HCT116 (cell line): ENCODE data around the gene HNRNPL. TPM values are rescaled to one million over a fixed set of nuclear protein-coding genes. Genes with fewer than 3 reads are reported as not detected.

Source experiments
- ATAC-seq: fragments of 200-7000 bp; cut with Tn5 transposase; 2 replicates; pipeline ENCODE4 v1.9.1; 2020; ENCODE audit warnings: mild to moderate bottlenecking, moderate library complexity
- BruUV-seq: library from RNA; stranded (reverse); fragments of 400-500 nt; replicated peaks from 2 replicates; lab custom pipeline; 2021; lab: Mats Ljungman, UMichigan
- CTCF ChIA-PET: fragments of 300-600 bp; sonication (Branson Sonifier 250); formaldehyde crosslinking; loops from one replicate; lab custom pipeline; 2021; ENCODE audit warnings: antibody characterized with exemption; lab: Charles Lee
- POLR2A ChIA-PET: fragments of 300-600, 350-600 bp; sonication (Branson Sonifier 250); formaldehyde crosslinking; loops from one replicate; lab custom pipeline; 2021; ENCODE audit warnings: antibody characterized with exemption; lab: Charles Lee
- RAD21 ChIA-PET, 2 experiments: fragments of 300-600 bp; sonication (Branson Sonifier 250); formaldehyde crosslinking; loops; one replicate each; lab custom pipeline; 2023; ENCODE audit warnings: low total read pairs in 2 of 2; ENCODE audit not compliant: uncharacterized antibody in 2 of 2, unreplicated experiment in 2 of 2, low non-redundant PET in 1 of 2; lab: Charles Lee
- DNase-seq: peaks from one replicate; pipeline ENCODE4 v3.0.0-alpha.2; 2010; ENCODE audit warnings: low read depth, low spot score
- H2AFZ ChIP-seq: fragments of 200-600 bp; shearing (Covaris generic), sonication (generic); 2 replicates; pipeline ENCODE4 v1.6.1; 2017; ENCODE audit warnings: low read depth, mixed run types, mixed read lengths, antibody characterized with exemption, low read length; ENCODE audit not compliant: poor library complexity, severe bottlenecking
- H3K27ac ChIP-seq: 2 replicates; pipeline ENCODE4 v1.5.1; 2012; ENCODE audit warnings: low read depth, low read length
- H3K27me3 ChIP-seq: fragments of 200-600 bp; sonication (generic); 2 replicates; pipeline ENCODE4 v1.6.1; 2016; ENCODE audit warnings: mixed run types, low read length, mixed read lengths; ENCODE audit not compliant: insufficient read depth
- H3K36me3 ChIP-seq, 2 experiments: fragments of 200-500 bp in 1 of 2; fragments of 200-600 bp in 1 of 2; sonication (Bioruptor generic) in 1 of 2; sonication (generic) in 1 of 2; 2 replicates each; pipeline versions ENCODE4 v1.5.1 to v1.6.1; 2014 to 2016; ENCODE audit warnings: low read length in 2 of 2, inconsistent platforms in 1 of 2, mixed read lengths in 1 of 2, mixed run types in 1 of 2; ENCODE audit not compliant: insufficient read depth in 2 of 2, control insufficient read depth in 1 of 2
- H3K4me1 ChIP-seq, 2 experiments: fragments of 200-600 bp in 1 of 2; sonication (generic) in 1 of 2; 2 replicates each; pipeline versions ENCODE4 v1.5.1 to v1.6.1; 2012 to 2017; ENCODE audit warnings: low read length in 2 of 2, inconsistent platforms in 1 of 2, mild to moderate bottlenecking in 1 of 2, mixed read lengths in 1 of 2, mixed run types in 1 of 2, moderate library complexity in 1 of 2; ENCODE audit not compliant: insufficient read depth in 2 of 2, control insufficient read depth in 1 of 2
- H3K4me2 ChIP-seq: fragments of 200-600 bp; sonication (generic); 2 replicates; pipeline ENCODE4 v1.6.1; 2017; ENCODE audit warnings: mixed run types, low read length, mixed read lengths
- H3K4me3 ChIP-seq, 2 experiments: fragments of 200-600 bp in 1 of 2; sonication (generic) in 1 of 2; replicated peaks in 1 of 2; 2 replicates each; pipeline ENCODE4 v1.5.1; 2011 to 2016; ENCODE audit warnings: low read length in 2 of 2, control low read depth in 1 of 2, low read depth in 1 of 2, mild to moderate bottlenecking in 1 of 2, mixed read lengths in 1 of 2, mixed run types in 1 of 2
- H3K79me2 ChIP-seq: fragments of 200-600 bp; sonication (generic); 2 replicates; pipeline ENCODE4 v1.6.1; 2017; ENCODE audit warnings: mild to moderate bottlenecking, mixed run types, low read length, moderate library complexity, mixed read lengths; ENCODE audit not compliant: insufficient read depth
- H3K9ac ChIP-seq: fragments of 200-600 bp; sonication (generic); 2 replicates; pipeline ENCODE4 v1.6.1; 2016; ENCODE audit warnings: low read length, mixed read lengths
- H3K9me2 ChIP-seq: fragments of 200-600 bp; sonication (generic), shearing (Covaris generic); 2 replicates; pipeline ENCODE4 v1.6.1; 2017; ENCODE audit warnings: mixed run types, mild to moderate bottlenecking, moderate library complexity; ENCODE audit not compliant: insufficient read depth
- H3K9me3 ChIP-seq, 2 experiments: fragments of 200-500 bp in 1 of 2; fragments of 200-600 bp in 1 of 2; sonication (Bioruptor generic) in 1 of 2; sonication (generic) in 1 of 2; 2 replicates each; pipeline ENCODE4 v1.6.1; 2014 to 2017; ENCODE audit warnings: low read length in 2 of 2, mixed read lengths in 2 of 2, inconsistent platforms in 1 of 2, low read depth in 1 of 2, mild to moderate bottlenecking in 1 of 2, mixed run types in 1 of 2, moderate library complexity in 1 of 2; ENCODE audit not compliant: control insufficient read depth in 1 of 2, insufficient read depth in 1 of 2
- H4K20me1 ChIP-seq: fragments of 200-600 bp; sonication (generic), shearing (Covaris generic); 2 replicates; pipeline ENCODE4 v1.6.1; 2017; ENCODE audit warnings: mixed run types, mild to moderate bottlenecking, moderate library complexity; ENCODE audit not compliant: insufficient read depth
- ATF3 ChIP-seq: IDR thresholded peaks from 2 replicates; pipeline ENCODE4 v1.6.1; 2012
- CBX3 ChIP-seq: IDR thresholded peaks from 2 replicates; pipeline ENCODE4 v1.6.1; 2012; ENCODE audit warnings: low read depth
- CEBPB ChIP-seq: IDR thresholded peaks from 2 replicates; pipeline ENCODE4 v1.6.1; 2012; ENCODE audit warnings: low read depth
- ELF1 ChIP-seq: IDR thresholded peaks from 2 replicates; pipeline ENCODE4 v1.6.1; 2012; ENCODE audit warnings: low read depth, borderline replicate concordance
- FOSL1 ChIP-seq: IDR thresholded peaks from 2 replicates; pipeline ENCODE4 v1.6.1; 2012; ENCODE audit warnings: low read depth
- JUND ChIP-seq: IDR thresholded peaks from 2 replicates; pipeline ENCODE4 v1.6.1; 2012
- POLR2A ChIP-seq: IDR thresholded peaks from 2 replicates; pipeline ENCODE4 v1.7.0; 2011; ENCODE audit warnings: borderline replicate concordance; ENCODE audit not compliant: insufficient read depth, insufficient read length; ENCODE audit errors: extremely low read depth
- POLR2AphosphoS5 ChIP-seq: IDR thresholded peaks from 2 replicates; pipeline ENCODE4 v1.6.1; 2011; ENCODE audit warnings: mild to moderate bottlenecking, low read depth, low read length, moderate library complexity
- REST ChIP-seq: IDR thresholded peaks from 2 replicates; pipeline ENCODE4 v1.6.1; 2012; ENCODE audit warnings: low read depth
- SIN3A ChIP-seq: IDR thresholded peaks from 2 replicates; pipeline ENCODE4 v1.6.1; 2012; ENCODE audit warnings: low read depth
- SP1 ChIP-seq: IDR thresholded peaks from 2 replicates; pipeline ENCODE4 v1.6.1; 2012; ENCODE audit warnings: low read depth
- SRF ChIP-seq: IDR thresholded peaks from 2 replicates; pipeline ENCODE4 v1.6.1; 2012; ENCODE audit warnings: low read depth
- ZBTB33 ChIP-seq: IDR thresholded peaks from 2 replicates; pipeline ENCODE4 v1.6.1; 2011; ENCODE audit warnings: mild to moderate bottlenecking, low read length, moderate library complexity; ENCODE audit not compliant: insufficient replicate concordance; ENCODE audit errors: extremely low read depth
- ZNF274 ChIP-seq: fragments of 200-500 bp; sonication (Bioruptor generic); IDR thresholded peaks from 2 replicates; pipeline ENCODE4 v1.6.1; 2014; ENCODE audit warnings: mild to moderate bottlenecking, low read depth, low read length, inconsistent platforms
- intact Hi-C: fragments of 100-400 bp; cut with micrococcal nuclease; formaldehyde crosslinking; loops from 2 replicates; pipeline ENCODE4 v1.10.0; 2022
- total RNA-seq: library from RNA; stranded (reverse); gene quantifications from one replicate; pipeline ENCODE4 v1.2.1, GENCODE V29; 2021; ENCODE audit not compliant: unreplicated experiment

The HNRNPL gene
- total RNA-seq, 1 experiment from 2014 or later = 551 TPM

- no peaks in the 10 kb centered on the region for H3K27me3 ChIP-seq
- no peak for ATAC-seq
- CTCF ChIA-PET = no interaction called here
- H3K9me2 ChIP-seq = no peaks in the 10 kb centered on the region
- RAD21 ChIA-PET = no interaction called here
- no peaks in the 10 kb centered on the region for H3K9me3 ChIP-seq
- H3K9ac ChIP-seq = no peak overlapping the region
- no peaks in the 10 kb centered on the region for H4K20me1 ChIP-seq
- POLR2A ChIA-PET = no interaction called here
- no peak overlapping the region for H3K4me2 ChIP-seq
- H3K4me3 ChIP-seq = no peak overlapping the region
- DNase-seq = no peak
- intact Hi-C loops = no loop called here
- no peaks in the 10 kb centered on the region for H3K79me2 ChIP-seq
- TF ChIP-seq POLR2AphosphoS5 (no peak), SP1 (no peak), POLR2A (no peak), CBX3 (no peak), SIN3A (no peak), SRF (no peak), CEBPB (no peak), ZBTB33 (no peak)
- H3K4me1 ChIP-seq = peaks cover 0 to 4% of the 10 kb centered on the region in 2 experiments; a peak in 1 of 4 replicates
- H2AFZ ChIP-seq = no peak overlapping the region
- H3K27ac ChIP-seq = no peak overlapping the region
- H3K36me3 ChIP-seq = no peaks in the 10 kb centered on the region
- no TSS peak for BruUV-seq
Measured at GRCh38 chr19:38817081-38817480, 32.7 kb downstream of the HNRNPL start.

GRCh38 chr19:38816131-38816750, 33.5 kb downstream of the HNRNPL start:
- ATAC-seq (no peak), DNase-seq (no peak)
- intact Hi-C loops = no loop called here
- Histone ChIP-seq H4K20me1 (no peaks in the 10 kb centered on the region), H3K79me2 (no peaks in the 10 kb centered on the region), H3K27ac (no peak overlapping the region), H3K4me1 (peaks cover 0 to 4% of the 10 kb centered on the region in 2 experiments; a peak in 1 of 4 replicates), H2AFZ (no peak overlapping the region), H3K36me3 (no peaks in the 10 kb centered on the region), H3K4me2 (no peak overlapping the region), H3K4me3 (no peak overlapping the region), H3K27me3 (no peaks in the 10 kb centered on the region), H3K9me3 (no peaks in the 10 kb centered on the region), H3K9me2 (no peaks in the 10 kb centered on the region), H3K9ac (no peak overlapping the region)
- ChIA-PET POLR2A (no interaction called here), CTCF (no interaction called here), RAD21 (no interaction called here)
- BruUV-seq = no TSS peak
- TF ChIP-seq JUND (no peak), POLR2AphosphoS5 (no peak), FOSL1 (no peak), CEBPB (no peak), SP1 (no peak), ATF3 (no peak), ELF1 (no peak), REST (no peak), ZNF274 (no peak)
